WTC11 (cell line): Measurements from ENCODE around the gene SETD3. TPM values are rescaled to one million over a fixed set of nuclear protein-coding genes. Genes with fewer than 3 reads are reported as not detected.

Experiments used
- ATAC-seq: fragments of 200-7000 bp; cut with Tn5 transposase; 2 replicates; pipeline ENCODE4 v1.10.0; 2021; ENCODE audit warnings: mild to moderate bottlenecking, moderate library complexity
- CTCF ChIA-PET: fragments of 300-600 bp; sonication (Branson Sonifier 250); formaldehyde crosslinking; loops from one replicate; lab custom pipeline; 2021; ENCODE audit warnings: antibody characterized with exemption; lab: Charles Lee
- POLR2A ChIA-PET: fragments of 350-600 bp; sonication (Branson Sonifier 250); formaldehyde crosslinking; loops from one replicate; lab custom pipeline; 2021; ENCODE audit warnings: antibody characterized with exemption; lab: Charles Lee
- DNase-seq: peaks from one replicate; pipeline ENCODE4 v3.0.0; 2021; ENCODE audit warnings: low spot score
- H3K27ac Mint-ChIP-seq: 2 replicates; pipeline ENCODE4 v1.8.0; 2021; ENCODE audit warnings: mixed read lengths
- H3K27me3 Mint-ChIP-seq: 2 replicates; pipeline ENCODE4 v1.8.0; 2021; ENCODE audit warnings: low read depth, mild to moderate bottlenecking, moderate library complexity, mixed read lengths
- H3K36me3 Mint-ChIP-seq: 2 replicates; pipeline ENCODE4 v1.8.0; 2021; ENCODE audit warnings: mixed read lengths
- H3K4me1 Mint-ChIP-seq: 2 replicates; pipeline ENCODE4 v1.8.0; 2022; ENCODE audit warnings: mixed read lengths
- H3K4me3 Mint-ChIP-seq: 2 replicates; pipeline ENCODE4 v1.8.0; 2021; ENCODE audit warnings: mild to moderate bottlenecking, moderate library complexity, mixed read lengths
- H3K9me3 Mint-ChIP-seq: 2 replicates; pipeline ENCODE4 v1.8.0; 2021; ENCODE audit warnings: mixed read lengths
- ATF3 ChIP-seq: sonication (generic); formaldehyde crosslinking; conservative IDR thresholded peaks from 2 replicates; pipeline ENCODE4 v1.8.1; 2022; ENCODE audit warnings: mild to moderate bottlenecking, missing genetic modification reagents
- CBFB ChIP-seq: sonication (generic); formaldehyde crosslinking; IDR thresholded peaks from 2 replicates; pipeline ENCODE4 v1.8.1; 2022; ENCODE audit warnings: mild to moderate bottlenecking, low read depth, missing genetic modification reagents
- CTCF ChIP-seq: fragments of 200-600 bp; IDR thresholded peaks from 2 replicates; pipeline ENCODE4 v1.8.0; 2022; ENCODE audit warnings: antibody characterized with exemption
- FOXP4 ChIP-seq: sonication (generic); formaldehyde crosslinking; IDR thresholded peaks from 2 replicates; pipeline ENCODE4 v1.8.0; 2022; ENCODE audit warnings: mild to moderate bottlenecking, missing genetic modification reagents
- GABPB1 ChIP-seq: sonication (generic); formaldehyde crosslinking; IDR thresholded peaks from 2 replicates; pipeline ENCODE4 v1.8.1; 2023; ENCODE audit warnings: mild to moderate bottlenecking, missing genetic modification reagents
- MAX ChIP-seq: sonication (generic); formaldehyde crosslinking; IDR thresholded peaks from 2 replicates; pipeline ENCODE4 v1.8.0; 2022; ENCODE audit warnings: mild to moderate bottlenecking, missing genetic modification reagents
- PRDM15 ChIP-seq: sonication (generic); formaldehyde crosslinking; IDR thresholded peaks from 2 replicates; pipeline ENCODE4 v1.8.0; 2022; ENCODE audit warnings: missing genetic modification reagents
- PRRX2 ChIP-seq: fragments of 250-450 bp; sonication (Bioruptor Pico); IDR thresholded peaks from 2 replicates; pipeline ENCODE4 v1.8.0; 2021; ENCODE audit warnings: mild to moderate bottlenecking
- STAT6 ChIP-seq: sonication (generic); formaldehyde crosslinking; conservative IDR thresholded peaks from 2 replicates; pipeline ENCODE4 v1.8.1; 2023; ENCODE audit warnings: mild to moderate bottlenecking, low read depth, missing genetic modification reagents, moderate library complexity
- ZNF232 ChIP-seq: sonication (generic); formaldehyde crosslinking; IDR thresholded peaks from 2 replicates; pipeline ENCODE4 v1.8.0; 2022; ENCODE audit warnings: mild to moderate bottlenecking, missing genetic modification reagents
- ZNF263 ChIP-seq: sonication (generic); formaldehyde crosslinking; IDR thresholded peaks from 2 replicates; pipeline ENCODE4 v1.8.1; 2022; ENCODE audit warnings: low read depth, mild to moderate bottlenecking, moderate library complexity, missing genetic modification reagents
- ZNF671 ChIP-seq: fragments of 250-450 bp; sonication (Bioruptor Pico); IDR thresholded peaks from 2 replicates; pipeline ENCODE4 v1.8.0; 2021; ENCODE audit warnings: mild to moderate bottlenecking
- total RNA-seq: library from RNA; stranded (reverse); gene quantifications from 3 replicates; pipeline ENCODE4 v1.2.3, GENCODE V29; 2021

Gene SETD3
- total RNA-seq, 1 experiment from 2014 or later, result 53.1 TPM

GRCh38 chr14:99519931-99520421, 39.3 kb upstream of the SETD3 start (continued):
- TF ChIP-seq CTCF, result no peak
- TF ChIP-seq PRDM15 (CRISPR knock-in tag), result no peak
- TF ChIP-seq CBFB (CRISPR knock-in tag), result no peak
- TF ChIP-seq MAX (CRISPR knock-in tag), result no peak
- TF ChIP-seq ZNF263 (CRISPR knock-in tag), result no peak
- TF ChIP-seq PRRX2, result no peak
- TF ChIP-seq FOXP4 (CRISPR knock-in tag), result no peak
- no peak for TF ChIP-seq ZNF232 (CRISPR knock-in tag)
- TF ChIP-seq ZNF671, result no peak
- TF ChIP-seq STAT6 (CRISPR knock-in tag), result no peak
- no peak for TF ChIP-seq GABPB1 (CRISPR knock-in tag)
- TF ChIP-seq, all 79 proteins: peak for 0

GRCh38 chr14:99519347-99519881, 38.8 kb upstream of the SETD3 start:
- ATAC-seq, result no peak
- H3K36me3 Mint-ChIP-seq, result no peaks in the 10 kb centered on the region
- DNase-seq, result peak; percentile 8
- CTCF ChIA-PET, result interaction anchor here (0.6 to 0.7 kb wide), 5 partner anchors 74 to 198 kb away, joined by 3 to 5 read pairs (median 3); no protein-coding TSS in a partner anchor
- H3K27me3 Mint-ChIP-seq, result no peaks in the 10 kb centered on the region
- no peak overlapping the region for H3K4me3 Mint-ChIP-seq
- peaks cover 26% of the 10 kb centered on the region for H3K4me1 Mint-ChIP-seq
- POLR2A ChIA-PET, result no interaction called here
- no peak for TF ChIP-seq ATF3
- TF ChIP-seq, all 79 proteins: peak for 0
- no peaks in the 10 kb centered on the region for H3K9me3 Mint-ChIP-seq
- H3K27ac Mint-ChIP-seq, result peak overlapping the region; percentile 44; the same call in 1 of the 2 replicates
